ENCODE results near the gene CIT. TPM values are rescaled to one million over a fixed set of nuclear protein-coding genes. Genes with fewer than 3 reads are reported as not detected.
A peak's percentile ranks its signal among the peaks of the same experiment; 100 is the strongest.

Gene CIT
- total RNA-seq, 4 donors from 2014 or later: 10.3 to 75.9 (median 21.9) TPM

DNA sequence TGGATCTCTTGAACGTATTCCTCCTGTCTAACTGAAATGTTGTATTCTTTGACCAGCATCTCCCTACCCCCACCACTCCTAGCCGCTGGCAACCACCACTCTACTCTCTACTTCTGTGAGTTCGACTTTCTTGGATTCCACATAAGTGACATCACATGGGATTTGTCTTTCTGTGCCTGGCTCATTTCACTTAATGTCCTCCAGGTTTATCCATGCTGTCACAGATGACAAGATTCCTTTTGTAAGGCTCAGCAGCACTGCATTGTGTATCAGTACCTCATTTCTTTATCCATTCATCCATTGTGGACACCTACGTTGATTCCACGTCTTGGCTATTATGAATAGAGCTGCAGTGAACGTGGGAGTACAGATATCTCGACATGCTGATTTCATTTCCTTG lies 198.7 kb downstream of the CIT start:
- Histone ChIP-seq H3K9me3 (no peaks in the 10 kb centered on the region), H3K27me3 (no peaks in the 10 kb centered on the region), H3K4me3 (no peak overlapping the region), H3K27ac (peak overlapping the region in 2 of 4 donors; percentile 59 to 82), H3K36me3 (peaks cover 0 to 76% (median 7%) of the 10 kb centered on the region in 3 donors), H3K4me1 (peaks cover 10 to 63% (median 17%) of the 10 kb centered on the region in 4 donors)
- no peak for DNase-seq
- no peak for TF ChIP-seq POLR2A (IDR thresholded peaks at IDR 0.05)
- TF ChIP-seq, protein P1, sequence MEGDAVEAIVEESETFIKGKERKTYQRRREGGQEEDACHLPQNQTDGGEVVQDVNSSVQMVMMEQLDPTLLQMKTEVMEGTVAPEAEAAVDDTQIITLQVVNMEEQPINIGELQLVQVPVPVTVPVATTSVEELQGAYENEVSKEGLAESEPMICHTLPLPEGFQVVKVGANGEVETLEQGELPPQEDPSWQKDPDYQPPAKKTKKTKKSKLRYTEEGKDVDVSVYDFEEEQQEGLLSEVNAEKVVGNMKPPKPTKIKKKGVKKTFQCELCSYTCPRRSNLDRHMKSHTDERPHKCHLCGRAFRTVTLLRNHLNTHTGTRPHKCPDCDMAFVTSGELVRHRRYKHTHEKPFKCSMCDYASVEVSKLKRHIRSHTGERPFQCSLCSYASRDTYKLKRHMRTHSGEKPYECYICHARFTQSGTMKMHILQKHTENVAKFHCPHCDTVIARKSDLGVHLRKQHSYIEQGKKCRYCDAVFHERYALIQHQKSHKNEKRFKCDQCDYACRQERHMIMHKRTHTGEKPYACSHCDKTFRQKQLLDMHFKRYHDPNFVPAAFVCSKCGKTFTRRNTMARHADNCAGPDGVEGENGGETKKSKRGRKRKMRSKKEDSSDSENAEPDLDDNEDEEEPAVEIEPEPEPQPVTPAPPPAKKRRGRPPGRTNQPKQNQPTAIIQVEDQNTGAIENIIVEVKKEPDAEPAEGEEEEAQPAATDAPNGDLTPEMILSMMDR (IDR thresholded peaks at IDR 0.05): no peak

DNA sequence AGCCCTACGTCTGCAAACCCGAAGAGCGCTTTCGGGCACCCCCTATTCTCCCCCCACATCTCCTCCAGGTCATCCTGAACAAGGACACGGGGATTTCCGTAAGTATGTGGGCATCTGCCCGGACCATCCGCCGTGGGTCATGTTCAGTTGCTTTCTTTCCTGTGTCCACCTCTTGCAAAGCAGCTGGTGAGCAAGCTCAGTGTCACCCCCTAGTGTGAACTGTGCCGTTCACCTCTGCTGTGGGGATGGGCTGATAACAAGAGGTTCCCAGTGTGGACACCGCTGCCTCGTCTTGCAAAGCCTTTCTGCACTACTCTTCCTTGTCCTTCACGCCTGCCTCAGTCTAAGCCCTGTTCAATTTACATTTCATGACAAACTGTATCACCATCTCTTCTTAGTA lies 200.5 kb downstream of the CIT start:
- no peaks in the 10 kb centered on the region for H3K9me3 ChIP-seq
- peak overlapping the region in 1 of 4 donors; percentile 22 for H3K27ac ChIP-seq
- TF ChIP-seq, protein P1 (IDR thresholded peaks at IDR 0.05): no peak
- TF ChIP-seq POLR2A (IDR thresholded peaks at IDR 0.05): no peak
- H3K4me1 ChIP-seq: peaks cover under 1 to 62% (median 10%) of the 10 kb centered on the region in 4 donors
- no peak overlapping the region for H3K4me3 ChIP-seq
- H3K27me3 ChIP-seq: no peaks in the 10 kb centered on the region
- peaks cover 0 to 94% (median 7%) of the 10 kb centered on the region in 3 donors for H3K36me3 ChIP-seq
- DNase-seq: no peak

DNA sequence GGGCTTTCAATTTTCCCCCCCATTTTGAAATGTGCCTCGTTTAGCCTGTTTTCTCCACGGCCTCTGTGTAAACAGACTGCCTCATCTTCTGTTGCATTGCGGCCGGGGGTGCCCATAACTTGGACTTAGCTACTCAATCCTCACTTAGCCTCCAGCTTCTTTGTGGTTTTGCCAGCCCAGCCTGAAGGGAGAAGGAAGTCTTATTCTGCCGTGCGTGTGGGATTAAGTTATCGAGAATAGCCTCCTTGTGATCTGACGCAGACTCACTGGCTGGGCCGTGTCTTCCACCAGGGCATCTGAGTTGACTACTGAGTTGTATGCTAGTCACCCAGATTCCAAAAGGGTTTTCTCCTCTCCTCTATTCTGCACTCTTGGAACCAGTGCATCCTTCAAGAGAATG lies 201.1 kb downstream of the CIT start:
- Histone ChIP-seq H3K36me3 (peaks cover 0 to 100% (median 7%) of the 10 kb centered on the region in 3 donors), H3K4me1 (peaks cover 0 to 61% (median 10%) of the 10 kb centered on the region in 4 donors), H3K9me3 (no peaks in the 10 kb centered on the region), H3K4me3 (no peak overlapping the region), H3K27me3 (no peaks in the 10 kb centered on the region), H3K27ac (peak overlapping the region in 1 of 4 donors; percentile 22)
- no peak for DNase-seq
- TF ChIP-seq, protein P1 (IDR thresholded peaks at IDR 0.05): no peak
- TF ChIP-seq POLR2A (IDR thresholded peaks at IDR 0.05): no peak

DNA sequence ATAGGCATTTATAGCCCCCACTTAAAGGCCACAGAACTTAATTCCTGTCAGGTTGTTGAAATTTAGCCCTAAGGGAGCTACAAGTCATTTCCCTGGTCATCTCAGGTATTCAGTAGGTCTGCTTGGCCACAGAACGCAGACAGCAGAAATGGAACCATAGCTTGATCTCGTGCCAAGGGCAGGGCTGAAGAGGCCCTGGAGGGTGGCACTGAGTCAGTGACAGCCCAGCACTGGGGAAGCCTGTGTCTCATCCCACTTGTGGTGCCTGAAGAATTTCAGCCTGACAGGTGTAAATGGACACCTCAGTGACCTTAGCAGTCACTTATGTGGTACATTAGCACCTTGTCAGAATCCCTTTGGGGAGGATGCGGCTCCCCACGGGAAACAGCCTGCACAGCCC lies 202.6 kb downstream of the CIT start:
- no peaks in the 10 kb centered on the region for H3K27me3 ChIP-seq
- H3K4me1 ChIP-seq: peaks cover under 1 to 56% (median 9%) of the 10 kb centered on the region in 4 donors
- DNase-seq: peak in 1 of 3 donors; percentile 55
- TF ChIP-seq POLR2A (IDR thresholded peaks at IDR 0.05): no peak
- TF ChIP-seq, protein P1 (IDR thresholded peaks at IDR 0.05): no peak
- H3K9me3 ChIP-seq: no peaks in the 10 kb centered on the region
- H3K36me3 ChIP-seq: peaks cover 0 to 88% (median 7%) of the 10 kb centered on the region in 3 donors
- no peak overlapping the region for H3K4me3 ChIP-seq
- H3K27ac ChIP-seq: peak overlapping the region; percentile 49 to 99 (median 56)

DNA sequence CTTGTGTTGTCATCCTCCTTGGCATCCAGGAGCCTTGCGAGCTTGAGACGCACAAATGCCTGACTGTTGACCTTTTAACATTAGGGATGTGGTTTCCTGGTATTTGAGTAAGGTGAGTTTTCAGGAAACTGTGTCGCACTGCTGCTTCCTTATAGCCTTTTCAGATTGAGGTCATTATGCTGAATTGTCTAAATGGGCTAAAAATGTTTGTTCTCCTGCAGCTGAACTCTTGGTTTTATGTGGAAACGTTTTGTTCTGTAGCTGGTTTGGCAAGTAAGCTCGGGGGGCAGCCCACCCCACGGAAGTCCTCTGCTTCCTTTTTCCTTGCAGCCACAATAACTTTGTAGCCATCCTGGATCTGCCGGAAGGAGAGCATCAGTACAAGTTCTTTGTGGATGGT lies 203.5 kb downstream of the CIT start:
- no peaks in the 10 kb centered on the region for H3K27me3 ChIP-seq
- peak in 1 of 3 donors; percentile 58 for DNase-seq
- H3K27ac ChIP-seq: peak overlapping the region; percentile 49 to 99 (median 56)
- H3K4me1 ChIP-seq: peaks cover 0 to 50% (median 10%) of the 10 kb centered on the region in 4 donors
- H3K4me3 ChIP-seq: no peak overlapping the region
- peak in 1 of 2 donors; percentile 7 for TF ChIP-seq POLR2A (IDR thresholded peaks at IDR 0.05)
- TF ChIP-seq, protein P1 (IDR thresholded peaks at IDR 0.05): no peak
- no peaks in the 10 kb centered on the region for H3K9me3 ChIP-seq
- H3K36me3 ChIP-seq: peaks cover 0 to 79% (median 1%) of the 10 kb centered on the region in 3 donors

Measured in Peyer's patch (tissue), 4 donors.